Right lung (tissue), 5 donors: ENCODE results near the gene NUDT16L1. TPM values are rescaled to one million over a fixed set of nuclear protein-coding genes. Genes with fewer than 3 reads are reported as not detected.

Experiments used
- DNase-seq, 2 donors: peaks; one replicate each; pipeline ENCODE4 v3.0.0-alpha.2; 2013
- polyA plus RNA-seq, 5 donors: library from polyadenylated mRNA; unstranded; fragments of 120-200 nt; gene quantifications; one replicate each; pipeline versions ENCODE4 v1.2.1 to v1.2.3, GENCODE V29; 2013; ENCODE audit warnings: inconsistent platforms in 1 of 5, low replicate concordance in 1 of 5; ENCODE audit not compliant: insufficient read length in 5 of 5, insufficient read depth in 1 of 5

Gene NUDT16L1
- polyA plus RNA-seq, 5 donors = 26.0 to 57.7 (median 31.2) TPM

DNA sequence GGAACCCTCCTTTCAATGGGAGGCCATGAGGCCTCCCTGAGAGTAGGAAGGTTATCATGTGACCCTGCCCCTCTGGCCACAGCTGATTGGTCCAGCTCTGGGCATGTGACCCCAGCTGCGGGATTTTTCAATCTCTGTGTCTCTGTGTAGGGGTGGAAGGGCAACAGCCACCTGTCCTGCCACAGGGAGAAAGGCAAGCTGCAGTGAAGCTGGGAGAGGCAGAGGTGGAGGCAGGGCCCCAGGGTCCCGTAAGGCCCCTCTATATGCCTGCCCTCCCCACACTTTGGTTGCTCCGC is 51.9 kb downstream of the NUDT16L1 start:
- DNase-seq = no peak

Other genes starting within 250 kb of the NUDT16L1 start
- gene NMRAL1, start 218.9 kb upstream of the NUDT16L1 start, polyA plus RNA-seq = 10 to 100 TPM; 32.9 to 51.1 (median 42.7) TPM
- 10 to 100 TPM; 38.7 to 57.1 (median 39.5) TPM for gene HMOX2, start 217.2 kb upstream of the NUDT16L1 start, polyA plus RNA-seq
- gene CDIP1, start 154.8 kb upstream of the NUDT16L1 start, polyA plus RNA-seq = 10 to 100 TPM; 17.1 to 29.3 (median 19.1) TPM
- gene C16orf96, start 137.2 kb upstream of the NUDT16L1 start, polyA plus RNA-seq = under 1 TPM; 0.27 to 0.54 (median 0.33) TPM
- gene UBALD1, start 78.7 kb upstream of the NUDT16L1 start, polyA plus RNA-seq = 10 to 100 TPM; 10.2 to 34.0 (median 18.5) TPM
- 10 to 100 TPM; 38.2 to 87.7 (median 58.2) TPM for gene MGRN1, start 68.7 kb upstream of the NUDT16L1 start, polyA plus RNA-seq
- gene ANKS3, start 40.7 kb downstream of the NUDT16L1 start, polyA plus RNA-seq = 10 to 100 TPM; 20.5 to 33.0 (median 28.6) TPM
- gene DNAAF8, start 41.0 kb downstream of the NUDT16L1 start, polyA plus RNA-seq = 1 to 10 TPM; 1.6 to 4.8 (median 2.4) TPM
- gene ZNF500, start 73.6 kb downstream of the NUDT16L1 start, polyA plus RNA-seq = 10 to 100 TPM; 12.7 to 20.4 (median 16.9) TPM
- under 1 TPM in 2 of 5 donors, not detected in 3; 0.19 to 0.38 TPM for gene SEPTIN12, start 94.8 kb downstream of the NUDT16L1 start, polyA plus RNA-seq
- 1 to 10 TPM; 2.2 to 5.0 (median 4.4) TPM for gene SMIM22, start 101.8 kb downstream of the NUDT16L1 start, polyA plus RNA-seq
- 10 to 100 TPM; 25.1 to 55.7 (median 39.4) TPM for gene ROGDI, start 109.1 kb downstream of the NUDT16L1 start, polyA plus RNA-seq
- gene GLYR1, start 153.7 kb downstream of the NUDT16L1 start, polyA plus RNA-seq = 100 to 1,000 TPM; 110 to 125 (median 122) TPM
- 10 to 100 TPM; 29.7 to 38.2 (median 31.1) TPM for gene UBN1, start 153.9 kb downstream of the NUDT16L1 start, polyA plus RNA-seq
- 10 to 100 TPM; 26.7 to 44.8 (median 33.1) TPM for gene PPL, start 243.6 kb downstream of the NUDT16L1 start, polyA plus RNA-seq